Measurements from ENCODE around the gene RPS29.
"Not testable (repeated sequence)": the region's sequence is repeated elsewhere in the genome, so short reads cannot be mapped to it uniquely, and the experiment has no call there.

Gene RPS29

DNA sequence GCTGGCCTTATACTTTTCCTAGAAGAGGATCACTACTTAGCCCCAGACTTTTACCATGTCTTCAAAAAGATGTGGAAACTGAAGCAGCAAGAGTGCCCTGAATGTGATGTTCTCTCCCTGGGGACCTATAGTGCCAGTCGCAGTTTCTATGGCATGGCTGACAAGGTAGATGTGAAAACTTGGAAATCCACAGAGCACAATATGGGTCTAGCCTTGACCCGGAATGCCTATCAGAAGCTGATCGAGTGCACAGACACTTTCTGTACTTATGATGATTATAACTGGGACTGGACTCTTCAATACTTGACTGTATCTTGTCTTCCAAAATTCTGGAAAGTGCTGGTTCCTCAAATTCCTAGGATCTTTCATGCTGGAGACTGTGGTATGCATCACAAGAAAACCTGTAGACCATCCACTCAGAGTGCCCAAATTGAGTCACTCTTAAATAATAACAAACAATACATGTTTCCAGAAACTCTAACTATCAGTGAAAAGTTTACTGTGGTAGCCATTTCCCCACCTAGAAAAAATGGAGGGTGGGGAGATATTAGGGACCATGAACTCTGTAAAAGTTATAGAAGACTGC, 35.9 kb upstream of the RPS29 start:
- H3K4me3 ChIP-seq (ENCODE audit: low read depth, low read length), result peak overlapping the region; percentile 80
- no peak for DNase-seq (ENCODE audit: low read depth)
- TF ChIP-seq, protein P1, sequence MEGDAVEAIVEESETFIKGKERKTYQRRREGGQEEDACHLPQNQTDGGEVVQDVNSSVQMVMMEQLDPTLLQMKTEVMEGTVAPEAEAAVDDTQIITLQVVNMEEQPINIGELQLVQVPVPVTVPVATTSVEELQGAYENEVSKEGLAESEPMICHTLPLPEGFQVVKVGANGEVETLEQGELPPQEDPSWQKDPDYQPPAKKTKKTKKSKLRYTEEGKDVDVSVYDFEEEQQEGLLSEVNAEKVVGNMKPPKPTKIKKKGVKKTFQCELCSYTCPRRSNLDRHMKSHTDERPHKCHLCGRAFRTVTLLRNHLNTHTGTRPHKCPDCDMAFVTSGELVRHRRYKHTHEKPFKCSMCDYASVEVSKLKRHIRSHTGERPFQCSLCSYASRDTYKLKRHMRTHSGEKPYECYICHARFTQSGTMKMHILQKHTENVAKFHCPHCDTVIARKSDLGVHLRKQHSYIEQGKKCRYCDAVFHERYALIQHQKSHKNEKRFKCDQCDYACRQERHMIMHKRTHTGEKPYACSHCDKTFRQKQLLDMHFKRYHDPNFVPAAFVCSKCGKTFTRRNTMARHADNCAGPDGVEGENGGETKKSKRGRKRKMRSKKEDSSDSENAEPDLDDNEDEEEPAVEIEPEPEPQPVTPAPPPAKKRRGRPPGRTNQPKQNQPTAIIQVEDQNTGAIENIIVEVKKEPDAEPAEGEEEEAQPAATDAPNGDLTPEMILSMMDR (IDR thresholded peaks at IDR 0.05; ENCODE audit: low read depth, low read length, missing control alignments), result no peak
- in situ Hi-C loops (cut with HindIII; ENCODE audit: low sequenced_read_pairs), result no loop called here

DNA sequence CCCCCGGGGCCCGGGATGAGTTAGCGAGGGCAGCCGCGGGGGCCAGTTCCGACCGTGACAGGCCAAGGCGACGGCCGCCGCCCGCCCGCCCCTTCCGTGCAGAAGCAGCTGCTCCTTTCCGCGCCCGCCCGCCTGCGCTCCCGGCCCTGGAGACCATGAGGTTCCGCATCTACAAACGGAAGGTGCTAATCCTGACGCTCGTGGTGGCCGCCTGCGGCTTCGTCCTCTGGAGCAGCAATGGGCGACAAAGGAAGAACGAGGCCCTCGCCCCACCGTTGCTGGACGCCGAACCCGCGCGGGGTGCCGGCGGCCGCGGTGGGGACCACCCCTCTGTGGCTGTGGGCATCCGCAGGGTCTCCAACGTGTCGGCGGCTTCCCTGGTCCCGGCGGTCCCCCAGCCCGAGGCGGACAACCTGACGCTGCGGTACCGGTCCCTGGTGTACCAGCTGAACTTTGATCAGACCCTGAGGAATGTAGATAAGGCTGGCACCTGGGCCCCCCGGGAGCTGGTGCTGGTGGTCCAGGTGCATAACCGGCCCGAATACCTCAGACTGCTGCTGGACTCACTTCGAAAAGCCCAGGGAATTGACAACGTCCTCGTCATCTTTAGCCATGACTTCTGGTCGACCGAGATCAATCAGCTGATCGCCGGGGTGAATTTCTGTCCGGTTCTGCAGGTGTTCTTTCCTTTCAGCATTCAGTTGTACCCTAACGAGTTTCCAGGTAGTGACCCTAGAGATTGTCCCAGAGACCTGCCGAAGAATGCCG, 35.1 kb upstream of the RPS29 start:
- H3K4me3 ChIP-seq (ENCODE audit: low read depth, low read length), result peak overlapping the region; percentile 80
- TF ChIP-seq, protein P1 (IDR thresholded peaks at IDR 0.05; ENCODE audit: low read depth, low read length, missing control alignments), result no peak
- in situ Hi-C loops (cut with HindIII; ENCODE audit: low sequenced_read_pairs), result no loop called here
- DNase-seq (ENCODE audit: low read depth), result peak; percentile 24

DNA sequence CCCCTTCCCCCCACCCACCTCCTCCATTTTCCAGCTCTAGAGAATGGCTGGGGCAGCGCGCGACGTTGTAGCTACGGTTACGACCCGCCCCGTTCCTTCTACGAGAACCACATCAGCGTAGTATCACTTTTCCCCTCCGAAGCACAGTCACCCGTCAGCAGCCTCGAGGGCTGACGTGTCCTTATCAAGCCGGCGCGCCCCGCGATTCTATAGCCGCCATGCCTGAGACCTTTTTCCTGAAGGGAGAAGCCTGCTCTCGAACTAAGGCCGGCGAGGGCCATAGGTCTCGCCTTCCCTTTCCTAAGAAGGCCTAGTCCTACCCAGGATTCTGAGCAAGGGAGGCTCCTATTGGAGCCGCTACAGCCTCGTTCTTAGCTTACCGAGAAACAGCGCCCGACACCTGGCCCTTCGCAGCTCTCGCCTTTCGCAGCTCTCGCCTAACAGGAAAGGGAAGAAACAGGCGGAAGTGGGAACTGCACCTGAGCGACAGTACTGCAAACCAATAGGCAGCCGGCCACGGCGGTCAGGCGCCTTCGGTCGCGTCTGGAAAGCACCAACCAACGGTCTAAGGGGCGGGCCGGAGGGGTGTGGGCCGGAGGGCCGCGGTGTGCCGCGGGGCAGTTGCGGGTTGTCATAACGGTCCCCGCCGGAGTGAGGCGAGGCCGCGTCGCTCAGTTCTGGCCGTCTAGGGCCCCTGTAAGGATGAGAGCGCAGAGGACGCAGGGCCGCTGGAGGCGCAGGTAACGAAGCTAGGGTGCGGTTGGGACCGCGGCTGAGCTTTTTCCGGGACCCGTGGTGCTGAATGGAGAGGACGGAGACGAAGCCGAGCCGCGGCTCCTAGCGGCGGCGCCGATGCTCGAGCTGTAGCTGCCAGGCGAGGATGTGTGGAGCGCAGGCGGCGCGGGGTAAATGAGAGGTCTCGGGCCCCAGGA, 34.3 kb upstream of the RPS29 start, which contains the start of the genes MGAT2 and RPL36AL:
TSS of gene MGAT2 (plus strand) at position 618 of the 932 bp plus-strand sequence. CDS start 470 bp downstream, outside the sequence.
TSS of gene RPL36AL (minus strand) at position 445 of the 932 bp plus-strand sequence. CDS start 1,522 bp downstream, outside the sequence.
- peak within 1 kb of the TSS; percentile 80 for H3K4me3 ChIP-seq (ENCODE audit: low read depth, low read length)
- TF ChIP-seq, protein P1 (IDR thresholded peaks at IDR 0.05; ENCODE audit: low read depth, low read length, missing control alignments), result peak; percentile 41
- in situ Hi-C loops (cut with HindIII; ENCODE audit: low sequenced_read_pairs), result no loop called here
- DNase-seq (ENCODE audit: low read depth), result peak; percentile 96

DNA sequence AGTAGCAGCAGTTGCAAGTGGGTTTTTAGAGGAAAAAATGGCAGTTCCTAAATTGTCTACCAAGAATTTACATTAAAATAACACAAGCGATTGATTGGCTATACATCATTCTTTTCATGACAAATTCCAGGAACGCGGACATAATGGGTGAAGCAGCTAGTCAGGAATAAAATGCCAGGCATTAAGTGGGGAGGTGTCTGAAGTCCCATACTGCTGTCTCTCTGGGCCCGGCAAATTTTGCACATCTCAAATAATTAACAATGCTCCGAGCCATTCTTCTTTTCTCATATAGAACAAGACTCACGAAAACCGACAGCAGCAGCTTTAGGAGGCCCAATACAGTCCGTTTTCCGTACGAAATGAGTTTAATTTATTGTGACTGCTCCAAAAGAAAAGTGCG, 33.5 kb upstream of the RPS29 start:
- in situ Hi-C loops (cut with HindIII; ENCODE audit: low sequenced_read_pairs), result no loop called here
- peak overlapping the region; percentile 80 for H3K4me3 ChIP-seq (ENCODE audit: low read depth, low read length)
- TF ChIP-seq, protein P1 (IDR thresholded peaks at IDR 0.05; ENCODE audit: low read depth, low read length, missing control alignments), result no peak
- DNase-seq (ENCODE audit: low read depth), result no peak

DNA sequence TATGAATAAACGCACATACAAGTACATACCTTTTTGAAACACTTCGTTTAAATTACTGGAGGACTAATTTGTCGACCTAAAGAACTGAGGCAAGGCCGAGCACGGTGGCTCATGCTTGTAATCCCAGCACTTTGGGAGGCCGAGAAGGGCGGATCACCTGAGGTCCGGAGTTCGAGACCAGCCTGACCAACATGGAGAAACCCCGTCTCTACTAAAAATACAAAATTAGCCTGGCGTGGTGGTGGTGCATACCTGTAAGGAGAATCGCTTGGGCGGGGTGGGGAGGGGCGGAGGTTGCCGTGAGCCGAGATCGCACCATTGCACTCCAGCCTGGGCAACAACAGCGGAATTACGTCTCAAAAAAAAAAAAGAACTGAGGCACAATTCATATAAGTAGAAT, 33.1 kb upstream of the RPS29 start:
- H3K4me3 ChIP-seq (ENCODE audit: low read depth, low read length), result peak overlapping the region; percentile 80
- DNase-seq (ENCODE audit: low read depth); in situ Hi-C loops (cut with HindIII; ENCODE audit: low sequenced_read_pairs): not testable (repeated sequence)

DNA sequence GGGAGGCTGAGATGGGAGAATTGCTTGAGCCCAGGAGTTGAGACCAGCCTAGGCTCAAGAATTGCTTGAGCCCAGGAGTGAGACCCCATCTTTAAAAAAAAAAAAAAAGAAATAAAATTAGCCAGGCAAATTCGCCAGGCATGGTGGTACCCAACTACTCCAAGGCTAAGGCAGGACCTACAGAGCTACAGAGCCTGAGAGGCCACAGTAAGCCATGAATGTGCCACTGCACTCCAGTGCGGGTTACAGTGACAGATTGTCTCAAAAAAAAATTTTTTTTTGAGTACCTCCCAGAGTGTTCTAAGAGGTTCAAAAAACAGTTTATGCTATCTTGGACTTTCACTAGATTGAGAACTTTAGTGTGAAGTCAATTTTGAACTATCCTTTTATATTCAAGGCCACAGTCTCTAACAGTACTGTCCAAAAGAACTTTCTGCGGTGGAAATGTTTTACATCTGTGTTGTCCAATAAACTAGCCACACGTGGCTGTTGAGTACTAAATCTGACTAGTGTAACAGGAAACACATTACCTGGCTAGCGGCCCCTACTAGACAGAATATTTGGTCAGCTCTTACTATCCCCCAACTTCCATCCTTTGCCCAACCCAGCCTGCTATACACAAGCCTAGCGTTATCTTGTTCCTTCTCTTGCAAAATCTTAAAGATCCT, 31.8 kb upstream of the RPS29 start:
- DNase-seq (ENCODE audit: low read depth), result no peak
- no peak overlapping the region for H3K4me3 ChIP-seq (ENCODE audit: low read depth, low read length)
- TF ChIP-seq, protein P1 (IDR thresholded peaks at IDR 0.05; ENCODE audit: low read depth, low read length, missing control alignments), result no peak
- in situ Hi-C loops (cut with HindIII; ENCODE audit: low sequenced_read_pairs), result no loop called here

Data from astrocyte of the cerebellum (primary cell).